Fibroblast of lung (primary cell): ENCODE data around the gene FAM193B.

Experiments
- EZH2 ChIP-seq: IDR thresholded peaks from 2 replicates; pipeline ENCODE4 v1.5.1; 2012; ENCODE audit warnings: low read length, control low read depth, mild to moderate bottlenecking; ENCODE audit errors: missing control alignments
- TF ChIP-seq, protein P1 (sequence below), 2 donors: IDR thresholded peaks in 1 of 2; conservative IDR thresholded peaks in 1 of 2; 1 replicate in 1 of 2; 2 replicates in 1 of 2; pipeline ENCODE4 v1.5.1; 2011 to 2012; ENCODE audit warnings: low read length in 2 of 2, control low read depth in 1 of 2, inconsistent platforms in 1 of 2, low read depth in 1 of 2, mild to moderate bottlenecking in 1 of 2

DNA sequence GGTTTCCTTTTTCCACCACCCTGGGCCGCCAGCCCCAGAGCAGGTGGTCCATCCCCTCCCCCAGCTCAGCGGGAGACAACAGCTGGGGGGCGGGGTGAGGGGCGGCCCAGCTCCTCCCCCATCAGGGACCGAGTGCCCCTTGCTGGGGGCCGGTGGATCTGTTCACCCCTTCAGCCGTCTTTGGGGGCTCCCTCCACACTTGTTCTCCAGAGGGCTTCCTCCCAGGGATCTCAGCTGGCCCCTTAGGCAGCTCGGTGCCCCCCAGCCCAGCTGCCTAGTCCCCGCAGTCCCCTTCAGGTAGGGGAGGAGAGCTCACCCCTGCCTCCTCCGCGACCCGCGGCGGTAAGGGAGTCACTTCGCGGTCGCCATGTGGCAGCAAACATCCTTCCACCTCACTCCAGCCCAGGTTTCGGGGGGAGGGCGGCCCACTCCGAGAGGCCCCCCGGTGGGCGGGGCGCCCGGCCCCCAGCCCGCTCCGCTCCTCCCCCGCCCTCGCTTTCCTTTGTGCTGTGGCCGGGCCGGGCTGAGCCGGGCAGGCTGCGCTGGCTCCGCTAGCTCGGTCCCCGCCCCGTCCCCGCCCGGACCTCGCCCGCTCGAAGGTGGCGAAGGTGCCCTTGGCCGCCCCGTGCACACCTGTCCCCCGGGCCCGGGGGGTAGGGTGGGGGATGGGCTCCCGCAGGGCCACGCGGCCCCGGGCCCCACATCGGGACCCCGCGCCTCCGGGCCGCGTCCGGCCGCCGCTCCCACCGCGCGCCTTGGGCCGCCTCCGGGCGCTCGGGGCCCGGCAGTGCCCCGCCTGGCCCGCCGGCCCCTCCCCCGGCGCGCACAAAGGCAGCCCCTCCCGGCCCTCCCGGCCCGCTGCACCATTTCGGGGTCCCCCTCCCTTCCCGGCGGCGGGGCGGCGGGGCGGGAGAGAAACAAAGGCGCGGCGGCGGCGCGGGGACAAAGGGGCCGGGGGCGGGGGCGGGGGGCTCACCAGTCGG lies 81.6 kb downstream of the FAM193B start:
- TF ChIP-seq, protein P1, sequence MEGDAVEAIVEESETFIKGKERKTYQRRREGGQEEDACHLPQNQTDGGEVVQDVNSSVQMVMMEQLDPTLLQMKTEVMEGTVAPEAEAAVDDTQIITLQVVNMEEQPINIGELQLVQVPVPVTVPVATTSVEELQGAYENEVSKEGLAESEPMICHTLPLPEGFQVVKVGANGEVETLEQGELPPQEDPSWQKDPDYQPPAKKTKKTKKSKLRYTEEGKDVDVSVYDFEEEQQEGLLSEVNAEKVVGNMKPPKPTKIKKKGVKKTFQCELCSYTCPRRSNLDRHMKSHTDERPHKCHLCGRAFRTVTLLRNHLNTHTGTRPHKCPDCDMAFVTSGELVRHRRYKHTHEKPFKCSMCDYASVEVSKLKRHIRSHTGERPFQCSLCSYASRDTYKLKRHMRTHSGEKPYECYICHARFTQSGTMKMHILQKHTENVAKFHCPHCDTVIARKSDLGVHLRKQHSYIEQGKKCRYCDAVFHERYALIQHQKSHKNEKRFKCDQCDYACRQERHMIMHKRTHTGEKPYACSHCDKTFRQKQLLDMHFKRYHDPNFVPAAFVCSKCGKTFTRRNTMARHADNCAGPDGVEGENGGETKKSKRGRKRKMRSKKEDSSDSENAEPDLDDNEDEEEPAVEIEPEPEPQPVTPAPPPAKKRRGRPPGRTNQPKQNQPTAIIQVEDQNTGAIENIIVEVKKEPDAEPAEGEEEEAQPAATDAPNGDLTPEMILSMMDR (conservative IDR thresholded peaks at IDR 0.05 in 1 of 2, IDR thresholded peaks at IDR 0.05 in 1 of 2; ENCODE audit: low read depth in 1 of 2, low read length in 2 of 2) = no peak
- no peak for TF ChIP-seq EZH2
